Adrenal gland (tissue), 12 donors: Measurements from ENCODE around the gene GLS. TPM values are rescaled to one million over a fixed set of nuclear protein-coding genes. Genes with fewer than 3 reads are reported as not detected.

Experiments used
- DNase-seq, 7 donors: peaks; one replicate each; pipeline ENCODE4 v3.0.0-alpha.2; 2019 to 2020
- H3K27ac ChIP-seq, 5 donors: fragments of 200-600 bp; sonication (generic) in 4 of 5; 1 replicate in 3 of 5; 2 replicates in 2 of 5; pipeline versions ENCODE4 v1.5.1 to v1.8.0; 2016 to 2020; ENCODE audit warnings: mild to moderate bottlenecking in 1 of 5
- H3K27me3 ChIP-seq: fragments of 200-600 bp; 2 replicates; pipeline ENCODE4 v1.8.0; 2021
- H3K36me3 ChIP-seq, 2 donors: fragments of 200-600 bp; replicated peaks in 1 of 2; 1 replicate in 1 of 2; 2 replicates in 1 of 2; pipeline versions ENCODE4 v1.5.1 to v1.8.0; 2018 to 2022
- H3K4me1 ChIP-seq, 2 donors: fragments of 200-600 bp; replicated peaks in 1 of 2; 1 replicate in 1 of 2; 2 replicates in 1 of 2; pipeline versions ENCODE4 v1.5.1 to v1.8.0; 2018 to 2021
- H3K4me3 ChIP-seq, 4 donors: fragments of 200-600 bp; sonication (generic) in 3 of 4; one replicate each; pipeline ENCODE4 v1.5.1; 2016 to 2018
- H3K9me3 ChIP-seq, 3 donors: fragments of 200-600 bp; sonication (generic) in 1 of 3; replicated peaks in 1 of 3; 1 replicate in 2 of 3; 2 replicates in 1 of 3; pipeline versions ENCODE4 v1.5.1 to v1.8.0; 2016 to 2021
- CTCF ChIP-seq, 6 experiments: fragments of 450-650 bp in 4 of 6; fragments of 200-600 bp in 2 of 6; sonication (generic) in 1 of 6; IDR thresholded peaks; 1 replicate in 5 of 6; 2 replicates in 1 of 6; pipeline versions ENCODE4 v1.5.1 to v1.8.0; 2016 to 2021; ENCODE audit warnings: antibody characterized with exemption in 6 of 6, mild to moderate bottlenecking in 2 of 6, moderate library complexity in 1 of 6
- POLR2A ChIP-seq, 2 donors: fragments of 450-650 bp; IDR thresholded peaks; one replicate each; pipeline ENCODE4 v1.6.1; 2017; ENCODE audit warnings: antibody characterized with exemption in 2 of 2, mild to moderate bottlenecking in 2 of 2, moderate library complexity in 1 of 2
- WGBS, 4 donors: extraction: QIAGEN DNeasy Blood & Tissue Kit in 2 of 4; methylation state at CpG; one replicate each; pipeline versions ENCODE4 v1.1.5 to v1.1.7; 2013 to 2017; 5-methylcytosine and 5-hydroxymethylcytosine counted together
- intact Hi-C, 2 donors: fragments of 100-400 bp; cut with DNase I; formaldehyde crosslinking; loops; one replicate each; pipeline versions ENCODE4 v1.14.1 to v1.15.0; 2022 to 2023
- polyA plus RNA-seq, 3 donors: library from polyadenylated mRNA; stranded (reverse); fragments of 200-250 nt in 2 of 3; fragments of 350-450 nt in 1 of 3; fragmentation: Illumina TruSeq in 1 of 3; extraction: RNeasy Lipid Tissue Mini Kit (QIAGEN cat#74804) in 1 of 3; gene quantifications; one replicate each; pipeline ENCODE4 v1.2.3, GENCODE V29; 2013 to 2014
- total RNA-seq, 9 donors: library from RNA; depleted of rRNA in 4 of 9; stranded (reverse); fragments of >200 nt in 4 of 9; fragments of 120-200 nt in 1 of 9; fragmentation: NEBNext Ultra II Directional in 1 of 9; extraction: Animal tissue kit (Norgen Biotek cat#: 25700) in 1 of 9; gene quantifications; one replicate each; pipeline versions ENCODE4 v1.1.0 to v1.2.4, GENCODE V29; 2013 to 2023
- donor health status: healthy with polysubstance abuse.
- donor health status: Bipolar disorder and iron deficiency.
- donor health status: DM: yes; HTN: yes; CAD: no.
- donor health status: DM: no; HTN: no; CAD: no.
- donor health status: DM: no; HTN: no; CAD: no.
- donor health status: DM: yes; HTN: yes; CAD: no.

The GLS gene
- total and polyA plus RNA-seq, 12 donors, result 55.3 to 527 (median 254) TPM

GRCh38 chr2:190879474-190880377 is 895 bp upstream of the GLS start:
- DNase-seq, result peak in 4 of 7 donors; percentile 13 to 56 (median 26)
- peak overlapping the region; percentile 12 to 99 (median 54) for H3K4me3 ChIP-seq
- peaks cover 20 to 54% of the 10 kb centered on the region in 2 donors for H3K4me1 ChIP-seq
- 17 to 26% (median 19%) methylated on average over 27 to 28 of the region's 28 CpGs for WGBS, 4 donors
- no peaks in the 10 kb centered on the region for H3K36me3 ChIP-seq
- peak overlapping the region; percentile 93 to 99 (median 96) for H3K27ac ChIP-seq
- intact Hi-C loops, result no loop called here
- H3K9me3 ChIP-seq, result no peaks in the 10 kb centered on the region
- TF ChIP-seq POLR2A (IDR thresholded peaks at IDR 0.05) (no peak), CTCF (IDR thresholded peaks at IDR 0.05) (no peak)
- no peaks in the 10 kb centered on the region for H3K27me3 ChIP-seq

- DNase-seq, result peak in 4 of 7 donors; percentile 32 to 74 (median 46)
- intact Hi-C loops, result no loop called here
- peak overlapping the region; percentile 92 to 99 (median 96) for H3K27ac ChIP-seq
- peak overlapping the region; percentile 66 to 99 (median 83) for H3K4me3 ChIP-seq
- no peaks in the 10 kb centered on the region for H3K27me3 ChIP-seq
- H3K36me3 ChIP-seq, result no peaks in the 10 kb centered on the region
- 0 to 2% (median 0%) methylated on average over 20 to 60 of the region's 60 CpGs for WGBS, 4 donors
- peaks cover 23 to 65% of the 10 kb centered on the region in 2 donors for H3K4me1 ChIP-seq
- no peaks in the 10 kb centered on the region for H3K9me3 ChIP-seq
- TF ChIP-seq POLR2A (IDR thresholded peaks at IDR 0.05) (no peak), CTCF (IDR thresholded peaks at IDR 0.05) (no peak)
Observed at GRCh38 chr2:190881084-190881597, 520 bp downstream of the GLS start.

- peak overlapping the region; percentile 63 to 99 (median 83) for H3K4me3 ChIP-seq
- no peak for TF ChIP-seq CTCF (IDR thresholded peaks at IDR 0.05)
- peak; percentile 11 to 61 for TF ChIP-seq POLR2A (IDR thresholded peaks at IDR 0.05)
- H3K4me1 ChIP-seq, result peaks cover 25 to 66% of the 10 kb centered on the region in 2 donors
- DNase-seq, result peak; percentile 64 to 86 (median 69)
- H3K9me3 ChIP-seq, result no peaks in the 10 kb centered on the region
- intact Hi-C loops, result no loop called here
- H3K27me3 ChIP-seq, result no peaks in the 10 kb centered on the region
- H3K36me3 ChIP-seq, result no peaks in the 10 kb centered on the region
- peak overlapping the region; percentile 92 to 99 (median 96) for H3K27ac ChIP-seq
- WGBS, 4 donors, result 0 to 1% (median 0%) methylated on average over 18 to 46 of the region's 46 CpGs
Observed at GRCh38 chr2:190881598-190882410, 1.2 kb downstream of the GLS start.

- WGBS, 4 donors, result 4 to 8% (median 6%) methylated on average over 5 of the region's 5 CpGs
- no peaks in the 10 kb centered on the region for H3K36me3 ChIP-seq
- intact Hi-C loops, result no loop called here
Observed at GRCh38 chr2:190882411-190882766, 1.8 kb downstream of the GLS start.

More at GRCh38 chr2:190882411-190882766, 1.8 kb downstream of the GLS start:
- DNase-seq, result no peak
- Histone ChIP-seq H3K27ac (peak overlapping the region; percentile 92 to 99 (median 96)), H3K4me1 (peaks cover 30 to 66% of the 10 kb centered on the region in 2 donors), H3K9me3 (no peaks in the 10 kb centered on the region), H3K4me3 (peak overlapping the region in 3 of 4 donors; percentile 7 to 99 (median 94)), H3K27me3 (no peaks in the 10 kb centered on the region)
- TF ChIP-seq CTCF (IDR thresholded peaks at IDR 0.05) (no peak), POLR2A (IDR thresholded peaks at IDR 0.05) (no peak)
